HUDEP-2 (cell line): Measurements from ENCODE around the gene PRIM2.
"Not testable (repeated sequence)": the region's sequence is repeated elsewhere in the genome, so short reads cannot be mapped to it uniquely, and the experiment has no call there.

ENCODE experiments used
- DNase-seq, 76 experiments: peaks; one replicate each; lab custom pipeline; 2025; ENCODE audit not compliant: unreplicated experiment in 76 of 76; lab: John Stamatoyannopoulos, UW

The PRIM2 gene

GRCh38 chr6:57308755-57309154 is 8.7 kb upstream of the PRIM2 start:
- DNase-seq = not testable (repeated sequence)

- not testable (repeated sequence) for DNase-seq
These were observed 7.2 kb upstream of the PRIM2 start for GRCh38 chr6:57310095-57310816.

GRCh38 chr6:57310817-57311157 is 6.6 kb upstream of the PRIM2 start:
- DNase-seq = no peak

- DNase-seq = not testable (repeated sequence)
These were observed 6.0 kb upstream of the PRIM2 start for GRCh38 chr6:57311300-57312003.

GRCh38 chr6:57312004-57312345 is 5.5 kb upstream of the PRIM2 start:
- DNase-seq = no peak

- no peak for DNase-seq
These were observed 4.4 kb upstream of the PRIM2 start for GRCh38 chr6:57313009-57313408.

GRCh38 chr6:57313711-57314471 is 3.5 kb upstream of the PRIM2 start:
- no peak for DNase-seq

- no peak for DNase-seq
These were observed 2.3 kb upstream of the PRIM2 start for GRCh38 chr6:57315111-57315510.

GRCh38 chr6:57315851-57316250 is 1.6 kb upstream of the PRIM2 start:
- no peak for DNase-seq

- peak in 74 of 76 experiments; percentile 37 to 94 (median 82) for DNase-seq
These were observed 810 bp upstream of the PRIM2 start for GRCh38 chr6:57316581-57317059.

- peak in 5 of 76 experiments; percentile 8 to 27 (median 20) for DNase-seq
These were observed 7.1 kb downstream of the PRIM2 start for GRCh38 chr6:57324538-57324937.

GRCh38 chr6:57327311-57327710 is 9.9 kb downstream of the PRIM2 start:
- no peak for DNase-seq

GRCh38 chr6:57328074-57328473 is 10.6 kb downstream of the PRIM2 start:
- DNase-seq = no peak

- DNase-seq = no peak
These were observed 12.5 kb downstream of the PRIM2 start for GRCh38 chr6:57329933-57330332.

- no peak for DNase-seq
These were observed 24.8 kb downstream of the PRIM2 start for GRCh38 chr6:57342148-57342669.

- not testable (repeated sequence) for DNase-seq
These were observed 25.9 kb downstream of the PRIM2 start for GRCh38 chr6:57343342-57343741.

- not testable (repeated sequence) for DNase-seq
These were observed 29.3 kb downstream of the PRIM2 start for GRCh38 chr6:57346715-57347114.

GRCh38 chr6:57347597-57347996 is 30.2 kb downstream of the PRIM2 start:
- DNase-seq = not testable (repeated sequence)

- not testable (repeated sequence) for DNase-seq
These were observed 33.0 kb downstream of the PRIM2 start for GRCh38 chr6:57350443-57350842.

GRCh38 chr6:57352596-57352995 is 35.2 kb downstream of the PRIM2 start:
- DNase-seq = not testable (repeated sequence)

GRCh38 chr6:57358319-57358718 is 40.9 kb downstream of the PRIM2 start:
- not testable (repeated sequence) for DNase-seq
